Thyroid gland (tissue), 4 donors: ENCODE data around the gene IL6R. TPM values are rescaled to one million over a fixed set of nuclear protein-coding genes. Genes with fewer than 3 reads are reported as not detected.

Source experiments
- DNase-seq, 2 donors: peaks; one replicate each; pipeline ENCODE4 v3.0.0-alpha.2; 2019
- H3K27ac ChIP-seq, 3 donors: fragments of 200-600 bp; sonication (generic); 1 replicate in 2 of 3; 2 replicates in 1 of 3; pipeline ENCODE4 v1.5.1; 2016 to 2019; ENCODE audit warnings: mild to moderate bottlenecking in 1 of 3, moderate library complexity in 1 of 3
- H3K27me3 ChIP-seq: fragments of 200-600 bp; sonication (generic); one replicate; pipeline ENCODE4 v1.5.1; 2019
- H3K36me3 ChIP-seq, 2 donors: fragments of 200-600 bp; sonication (generic); one replicate each; pipeline ENCODE4 v1.5.1; 2016 to 2019
- H3K4me1 ChIP-seq, 2 donors: fragments of 200-600 bp; sonication (generic); one replicate each; pipeline ENCODE4 v1.5.1; 2017 to 2019
- H3K4me3 ChIP-seq, 3 donors: fragments of 200-600 bp; sonication (generic); replicated peaks in 1 of 3; 1 replicate in 2 of 3; 2 replicates in 1 of 3; pipeline ENCODE4 v1.5.1; 2016; ENCODE audit warnings: mild to moderate bottlenecking in 1 of 3
- H3K9me3 ChIP-seq: fragments of 200-600 bp; sonication (generic); one replicate; pipeline ENCODE4 v1.5.1; 2017
- POLR2A ChIP-seq, 2 donors: fragments of 450-650 bp; IDR thresholded peaks; one replicate each; pipeline ENCODE4 v1.6.1; 2017; ENCODE audit warnings: antibody characterized with exemption in 2 of 2, mild to moderate bottlenecking in 2 of 2, moderate library complexity in 1 of 2
- WGBS, 2 donors: methylation state at CpG; one replicate each; pipeline ENCODE4 v1.1.5; 2017; 5-methylcytosine and 5-hydroxymethylcytosine counted together
- intact Hi-C: fragments of 100-400 bp; cut with DNase I; formaldehyde crosslinking; loops from one replicate; pipeline ENCODE4 v1.15.1; 2023
- total RNA-seq, 4 donors: library from RNA; depleted of rRNA; stranded (reverse); fragments of >200 nt; gene quantifications; one replicate each; pipeline ENCODE4 v1.2.3, GENCODE V29; 2016
- TF ChIP-seq, protein P1 (sequence below), 6 experiments: fragments of 200-600 bp in 3 of 6; fragments of 450-650 bp in 3 of 6; sonication (generic) in 3 of 6; IDR thresholded peaks; one replicate each; pipeline ENCODE4 v1.5.1; 2016 to 2019; ENCODE audit warnings: antibody characterized with exemption in 6 of 6, mild to moderate bottlenecking in 2 of 6, inconsistent platforms in 1 of 6, moderate library complexity in 1 of 6

The IL6R gene
- total RNA-seq, 4 donors from 2014 or later, result 4.4 to 15.3 (median 7.4) TPM

DNA sequence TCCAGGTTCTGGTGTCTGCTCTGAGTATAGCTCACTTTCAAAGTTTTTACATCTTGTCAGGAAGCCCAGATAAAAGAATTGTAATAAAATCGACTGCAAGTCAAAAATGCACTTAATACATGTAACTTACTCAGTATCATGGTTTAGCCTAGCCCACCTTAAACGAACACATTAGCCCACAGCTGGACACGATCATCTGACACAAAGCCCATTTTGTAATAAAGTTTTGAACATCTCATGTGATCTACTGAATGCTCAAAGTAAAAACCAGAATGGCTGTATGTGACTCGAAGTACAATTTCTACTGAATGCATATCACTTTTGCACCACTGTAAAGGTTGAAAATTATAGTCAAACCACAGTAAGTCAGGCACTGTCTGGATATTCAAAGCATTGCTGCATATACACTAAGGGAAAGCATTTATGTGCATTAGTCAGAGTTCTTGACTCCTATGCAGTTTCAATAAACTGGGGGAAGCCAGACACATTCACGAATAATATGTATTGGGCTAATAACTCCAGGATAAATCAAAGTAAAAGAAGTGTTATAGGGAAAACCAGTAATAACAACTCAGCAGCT, 84.6 kb downstream of the IL6R start:
- Histone ChIP-seq H3K27me3 (no peaks in the 10 kb centered on the region), H3K4me1 (peaks cover 4 to 23% of the 10 kb centered on the region in 2 donors), H3K27ac (no peak overlapping the region), H3K9me3 (no peaks in the 10 kb centered on the region), H3K36me3 (peaks cover 21 to 28% of the 10 kb centered on the region in 2 donors), H3K4me3 (no peak overlapping the region)
- no peak for DNase-seq
- TF ChIP-seq, protein P1, sequence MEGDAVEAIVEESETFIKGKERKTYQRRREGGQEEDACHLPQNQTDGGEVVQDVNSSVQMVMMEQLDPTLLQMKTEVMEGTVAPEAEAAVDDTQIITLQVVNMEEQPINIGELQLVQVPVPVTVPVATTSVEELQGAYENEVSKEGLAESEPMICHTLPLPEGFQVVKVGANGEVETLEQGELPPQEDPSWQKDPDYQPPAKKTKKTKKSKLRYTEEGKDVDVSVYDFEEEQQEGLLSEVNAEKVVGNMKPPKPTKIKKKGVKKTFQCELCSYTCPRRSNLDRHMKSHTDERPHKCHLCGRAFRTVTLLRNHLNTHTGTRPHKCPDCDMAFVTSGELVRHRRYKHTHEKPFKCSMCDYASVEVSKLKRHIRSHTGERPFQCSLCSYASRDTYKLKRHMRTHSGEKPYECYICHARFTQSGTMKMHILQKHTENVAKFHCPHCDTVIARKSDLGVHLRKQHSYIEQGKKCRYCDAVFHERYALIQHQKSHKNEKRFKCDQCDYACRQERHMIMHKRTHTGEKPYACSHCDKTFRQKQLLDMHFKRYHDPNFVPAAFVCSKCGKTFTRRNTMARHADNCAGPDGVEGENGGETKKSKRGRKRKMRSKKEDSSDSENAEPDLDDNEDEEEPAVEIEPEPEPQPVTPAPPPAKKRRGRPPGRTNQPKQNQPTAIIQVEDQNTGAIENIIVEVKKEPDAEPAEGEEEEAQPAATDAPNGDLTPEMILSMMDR (IDR thresholded peaks at IDR 0.05), result no peak
- TF ChIP-seq POLR2A (IDR thresholded peaks at IDR 0.05), result no peak
- intact Hi-C loops, result no loop called here
- WGBS, 2 donors, result 75 to 81% methylated on average over 5 of the region's 5 CpGs

DNA sequence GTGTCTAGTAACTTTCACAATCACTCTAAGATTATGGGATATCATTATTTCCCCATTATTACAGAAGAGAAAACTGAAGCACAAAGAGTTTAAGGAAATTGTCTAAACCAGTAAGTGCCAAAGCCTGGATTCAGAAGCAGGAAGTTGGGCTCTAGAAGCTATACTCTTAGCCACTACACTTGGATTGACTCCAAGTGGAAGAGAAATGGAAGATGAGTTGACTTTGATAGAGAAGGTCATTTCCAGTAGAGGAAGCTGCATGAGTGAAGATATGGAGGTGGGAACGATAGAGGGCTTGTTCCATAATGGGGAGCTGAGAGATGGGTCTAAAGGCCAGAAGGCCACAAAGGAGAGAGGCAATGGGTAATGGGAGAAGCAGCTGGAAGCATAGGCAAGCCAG, 85.2 kb downstream of the IL6R start:
- no peak overlapping the region for H3K4me3 ChIP-seq
- no peak for TF ChIP-seq POLR2A (IDR thresholded peaks at IDR 0.05)
- TF ChIP-seq, protein P1 (IDR thresholded peaks at IDR 0.05), result no peak
- 74 to 83% methylated on average over 1 of the region's 1 CpG for WGBS, 2 donors
- no peak for DNase-seq
- no peaks in the 10 kb centered on the region for H3K27me3 ChIP-seq
- H3K4me1 ChIP-seq, result peaks cover 4 to 25% of the 10 kb centered on the region in 2 donors
- no peak overlapping the region for H3K27ac ChIP-seq
- H3K36me3 ChIP-seq, result peaks cover 19 to 27% of the 10 kb centered on the region in 2 donors
- no peaks in the 10 kb centered on the region for H3K9me3 ChIP-seq
- intact Hi-C loops, result no loop called here

DNA sequence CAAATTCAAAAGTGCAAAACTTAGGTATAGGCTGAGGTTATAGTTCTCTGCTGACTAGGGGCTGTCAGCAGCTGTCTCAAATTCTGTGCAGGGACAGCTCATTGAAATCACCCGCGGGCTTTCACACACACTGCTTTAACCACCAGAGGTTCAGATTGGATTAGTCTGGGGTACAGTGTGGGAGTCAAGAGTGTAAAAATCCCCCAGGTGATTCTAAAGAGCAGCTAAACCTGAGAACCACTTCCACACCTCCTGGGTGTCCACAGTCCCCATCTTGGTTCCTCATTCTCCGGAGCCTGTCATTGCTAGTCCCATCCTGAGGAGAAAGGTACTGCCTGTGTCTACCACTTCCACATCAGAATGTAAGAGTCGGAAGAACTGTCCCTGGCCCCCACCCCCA, 87.0 kb downstream of the IL6R start:
- H3K36me3 ChIP-seq, result peaks cover 11 to 15% of the 10 kb centered on the region in 2 donors
- no peak overlapping the region for H3K27ac ChIP-seq
- 79 to 90% methylated on average over 4 of the region's 4 CpGs for WGBS, 2 donors
- H3K4me3 ChIP-seq, result no peak overlapping the region
- H3K27me3 ChIP-seq, result no peaks in the 10 kb centered on the region
- no peak for DNase-seq
- no peaks in the 10 kb centered on the region for H3K9me3 ChIP-seq
- H3K4me1 ChIP-seq, result peaks cover 9 to 31% of the 10 kb centered on the region in 2 donors
- intact Hi-C loops, result no loop called here
- TF ChIP-seq POLR2A (IDR thresholded peaks at IDR 0.05), result no peak
- TF ChIP-seq, protein P1 (IDR thresholded peaks at IDR 0.05), result no peak

DNA sequence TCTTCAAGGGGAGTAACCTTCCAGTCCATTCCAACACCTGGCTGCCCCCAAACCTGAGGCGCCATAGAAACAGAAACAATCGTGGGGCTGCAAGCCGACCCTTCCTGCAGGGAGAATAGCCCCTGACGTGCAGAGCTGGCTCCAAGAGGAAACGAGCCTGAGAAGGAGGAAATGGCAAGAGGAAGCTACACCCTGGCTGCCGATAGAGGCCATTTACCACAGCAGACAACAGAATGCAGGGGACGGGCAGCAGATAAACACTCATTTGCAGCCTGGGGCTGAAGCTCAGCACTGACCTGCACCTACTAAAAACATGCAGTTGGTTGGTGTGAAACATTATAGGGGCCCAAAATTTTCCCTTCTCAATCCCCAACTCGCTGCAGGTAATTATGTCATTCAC, 88.1 kb downstream of the IL6R start:
- WGBS, 2 donors, result 61 to 78% methylated on average over 8 of the region's 8 CpGs
- peak; percentile 10 to 18 for DNase-seq
- Histone ChIP-seq H3K4me3 (no peak overlapping the region), H3K27me3 (no peaks in the 10 kb centered on the region), H3K36me3 (peaks cover 4 to 13% of the 10 kb centered on the region in 2 donors), H3K27ac (peak overlapping the region in 2 of 3 donors; percentile 6 to 22), H3K9me3 (no peaks in the 10 kb centered on the region), H3K4me1 (peaks cover 11 to 39% of the 10 kb centered on the region in 2 donors)
- TF ChIP-seq, protein P1 (IDR thresholded peaks at IDR 0.05), result no peak
- no peak for TF ChIP-seq POLR2A (IDR thresholded peaks at IDR 0.05)
- intact Hi-C loops, result no loop called here

DNA sequence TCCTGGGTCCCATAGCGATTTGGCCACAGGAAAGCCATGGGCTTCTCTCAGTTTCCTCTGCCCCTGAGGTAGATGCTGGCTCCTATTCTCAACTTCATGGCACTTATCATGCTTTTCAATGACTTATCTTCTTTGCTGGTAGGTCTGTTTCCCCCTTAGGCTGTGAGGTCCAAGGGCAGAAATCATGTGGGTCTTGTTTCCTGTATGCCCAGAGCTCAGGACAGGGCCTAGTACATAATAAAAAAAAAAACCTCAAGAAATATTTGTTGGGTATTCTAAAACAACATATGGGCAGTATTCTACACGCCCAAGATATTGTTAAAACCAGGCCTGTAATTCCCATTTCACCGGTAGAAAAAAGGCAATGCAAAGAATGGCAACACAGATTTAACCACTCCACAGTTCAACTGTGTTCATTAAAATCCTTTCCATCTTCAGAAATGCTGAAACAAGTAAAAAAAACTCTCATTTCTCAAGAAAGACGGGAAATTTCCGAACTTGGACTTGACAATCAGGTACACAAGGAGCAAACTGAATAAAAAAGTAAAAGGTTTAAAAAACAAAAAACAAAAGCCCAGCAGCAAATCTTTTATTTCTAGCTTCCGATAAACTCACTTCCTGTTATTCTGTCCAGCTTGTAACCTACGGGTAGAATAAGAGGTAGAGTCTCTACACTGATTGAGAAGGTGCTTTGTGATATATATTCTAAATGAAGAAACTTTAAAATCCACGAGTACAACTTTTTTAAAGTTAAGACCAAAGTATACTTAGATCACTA, 90.5 kb downstream of the IL6R start:
- TF ChIP-seq, protein P1 (IDR thresholded peaks at IDR 0.05), result no peak
- TF ChIP-seq POLR2A (IDR thresholded peaks at IDR 0.05), result no peak
- H3K9me3 ChIP-seq, result no peaks in the 10 kb centered on the region
- intact Hi-C loops, result no loop called here
- no peak for DNase-seq
- H3K27me3 ChIP-seq, result no peaks in the 10 kb centered on the region
- H3K27ac ChIP-seq, result peak overlapping the region in 2 of 3 donors; percentile 5 to 27
- H3K4me3 ChIP-seq, result no peak overlapping the region
- peaks cover 0 to 2% of the 10 kb centered on the region in 2 donors for H3K36me3 ChIP-seq
- H3K4me1 ChIP-seq, result peaks cover 19 to 44% of the 10 kb centered on the region in 2 donors
- WGBS, 2 donors, result 73 to 83% methylated on average over 8 of the region's 8 CpGs
